Mesenchymal stem cell (in vitro differentiated cells and primary cell): ENCODE measurements around the gene NOTUM.

Experiments used
- DNase-seq: peaks from one replicate; pipeline ENCODE4 v3.0.0-alpha.2; 2013
- H2AFZ ChIP-seq: one replicate; pipeline ENCODE4 v1.6.1; 2013; ENCODE audit warnings: low read depth, mild to moderate bottlenecking, control low read depth, inconsistent platforms, low read length, moderate library complexity
- H2AK5ac ChIP-seq: 2 replicates; pipeline ENCODE4 v1.6.1; 2013; ENCODE audit warnings: low read length, moderate library complexity, mild to moderate bottlenecking, inconsistent platforms; ENCODE audit not compliant: severe bottlenecking
- H2BK120ac ChIP-seq: one replicate; pipeline ENCODE4 v1.6.1; 2013; ENCODE audit warnings: low read depth, mild to moderate bottlenecking, inconsistent platforms, low read length, moderate library complexity
- H2BK12ac ChIP-seq, 2 experiments: one replicate each; pipeline ENCODE4 v1.6.1; 2013; ENCODE audit warnings: inconsistent platforms in 2 of 2, low read length in 2 of 2, mild to moderate bottlenecking in 2 of 2, moderate library complexity in 2 of 2, control low read depth in 1 of 2
- H2BK15ac ChIP-seq: one replicate; pipeline ENCODE4 v1.6.1; 2013; ENCODE audit warnings: mild to moderate bottlenecking, low read depth, inconsistent platforms; ENCODE audit not compliant: poor library complexity, severe bottlenecking
- H2BK5ac ChIP-seq: 2 replicates; pipeline ENCODE4 v1.6.1; 2013; ENCODE audit warnings: low read depth, mild to moderate bottlenecking, low read length, control low read depth, inconsistent platforms; ENCODE audit not compliant: poor library complexity, severe bottlenecking
- H3K14ac ChIP-seq, 2 experiments: one replicate each; pipeline ENCODE4 v1.6.1; 2013; ENCODE audit warnings: inconsistent platforms in 2 of 2, low read length in 2 of 2, control low read depth in 1 of 2, mild to moderate bottlenecking in 1 of 2, moderate library complexity in 1 of 2
- H3K18ac ChIP-seq, 2 experiments: one replicate each; pipeline ENCODE4 v1.6.1; 2013; ENCODE audit warnings: inconsistent platforms in 2 of 2, low read length in 2 of 2, control low read depth in 1 of 2, low read depth in 1 of 2, mild to moderate bottlenecking in 1 of 2
- H3K23ac ChIP-seq, 2 experiments: one replicate each; pipeline ENCODE4 v1.6.1; 2013; ENCODE audit warnings: inconsistent platforms in 2 of 2, low read length in 2 of 2, mild to moderate bottlenecking in 2 of 2, moderate library complexity in 2 of 2, control low read depth in 1 of 2
- H3K27ac ChIP-seq: 2 replicates; pipeline ENCODE4 v1.5.1; 2013; ENCODE audit warnings: mild to moderate bottlenecking, moderate library complexity, low read length, control low read depth, inconsistent platforms; ENCODE audit not compliant: poor library complexity, severe bottlenecking
- H3K27me3 ChIP-seq, 2 experiments: 2 replicates each; pipeline versions ENCODE4 v1.6.1 to v1.7.0; 2013; ENCODE audit warnings: low read length in 2 of 2, mild to moderate bottlenecking in 2 of 2, moderate library complexity in 2 of 2, control low read depth in 1 of 2, inconsistent platforms in 1 of 2; ENCODE audit not compliant: control insufficient read depth in 1 of 2, insufficient read depth in 1 of 2
- H3K36me3 ChIP-seq, 2 experiments: 2 replicates each; pipeline versions ENCODE4 v1.6.1 to v1.7.0; 2013; ENCODE audit warnings: low read length in 2 of 2, control low read depth in 1 of 2, inconsistent platforms in 1 of 2, low read depth in 1 of 2, mild to moderate bottlenecking in 1 of 2; ENCODE audit not compliant: insufficient read depth in 2 of 2, control insufficient read depth in 1 of 2
- H3K4ac ChIP-seq, 2 experiments: one replicate each; pipeline ENCODE4 v1.6.1; 2013; ENCODE audit warnings: inconsistent platforms in 2 of 2, low read length in 2 of 2, mild to moderate bottlenecking in 2 of 2, moderate library complexity in 2 of 2, control low read depth in 1 of 2, low read depth in 1 of 2
- H3K4me1 ChIP-seq: 2 replicates; pipeline ENCODE4 v1.6.1; 2013; ENCODE audit warnings: low read depth, low read length, control low read depth; ENCODE audit not compliant: control insufficient read depth, insufficient read depth
- H3K4me2 ChIP-seq: 2 replicates; pipeline ENCODE4 v1.6.1; 2013; ENCODE audit warnings: low read length, mild to moderate bottlenecking, inconsistent platforms; ENCODE audit not compliant: poor library complexity, severe bottlenecking
- H3K4me3 ChIP-seq, 2 experiments: 2 replicates each; pipeline versions ENCODE4 v1.5.1 to v1.7.0; 2013; ENCODE audit warnings: low read length in 2 of 2, mild to moderate bottlenecking in 2 of 2, control low read depth in 1 of 2, low read depth in 1 of 2; ENCODE audit not compliant: insufficient read depth in 1 of 2
- H3K79me1 ChIP-seq: replicated peaks from 2 replicates; pipeline ENCODE4 v1.6.1; 2013; ENCODE audit warnings: mild to moderate bottlenecking, control low read depth, low read length, inconsistent platforms; ENCODE audit not compliant: poor library complexity, severe bottlenecking
- H3K9ac ChIP-seq: 2 replicates; pipeline ENCODE4 v1.7.0; 2013; ENCODE audit warnings: mild to moderate bottlenecking, low read length, moderate library complexity
- H3K9me3 ChIP-seq: 2 replicates; pipeline ENCODE4 v1.7.0; 2013; ENCODE audit warnings: mild to moderate bottlenecking, low read length; ENCODE audit not compliant: control insufficient read depth
- H4K8ac ChIP-seq: one replicate; pipeline ENCODE4 v1.6.1; 2013; ENCODE audit warnings: inconsistent platforms, mild to moderate bottlenecking, low read length, moderate library complexity
- H4K91ac ChIP-seq: one replicate; pipeline ENCODE4 v1.6.1; 2013; ENCODE audit warnings: mild to moderate bottlenecking, low read length, inconsistent platforms
- WGBS: methylation state at CpG from one replicate; pipeline ENCODE4 v1.1.7; 2013; ENCODE audit warnings: mixed read lengths; 5-methylcytosine and 5-hydroxymethylcytosine counted together

Gene NOTUM

GRCh38 chr17:81925860-81926450, 35.0 kb downstream of the NOTUM start:
- Histone ChIP-seq H2AFZ (no peak overlapping the region), H2BK12ac (peak overlapping the region; percentile 34 to 45), H3K23ac (peak overlapping the region in 1 of 2 experiments; percentile 78), H3K4me3 (peak overlapping the region; percentile 85 to 88), H3K18ac (peak overlapping the region; percentile 69 to 89), H3K27ac (peak overlapping the region; percentile 91), H4K91ac (peak overlapping the region; percentile 19), H3K36me3 (peaks cover 20 to 29% of the 10 kb centered on the region in 2 experiments), H3K9ac (peak overlapping the region; percentile 96), H2AK5ac (peak overlapping the region; percentile 64), H2BK120ac (no peak overlapping the region), H2BK15ac (no peak overlapping the region), H2BK5ac (peak overlapping the region; percentile 50), H3K4me2 (peak overlapping the region; percentile 88), H3K79me1 (peaks cover 6% of the 10 kb centered on the region), H3K9me3 (no peaks in the 10 kb centered on the region), H3K14ac (peak overlapping the region in 1 of 2 experiments; percentile 96), H3K27me3 (peaks cover 0 to 2% of the 10 kb centered on the region in 2 experiments), H3K4me1 (peaks cover 72% of the 10 kb centered on the region), H3K4ac (peak overlapping the region; percentile 37 to 54), H4K8ac (peak overlapping the region; percentile 5)
- 54% methylated on average over 8 of the region's 10 CpGs for WGBS
- DNase-seq, result no peak

- peak overlapping the region in 1 of 2 experiments; percentile 41 for H3K18ac ChIP-seq
- H2AFZ ChIP-seq, result no peak overlapping the region
- peak overlapping the region in 1 of 2 experiments; percentile 85 for H3K14ac ChIP-seq
- H3K4me2 ChIP-seq, result peak overlapping the region; percentile 20
- WGBS, result 54% methylated on average over 19 of the region's 21 CpGs
- H3K79me1 ChIP-seq, result peaks cover 10% of the 10 kb centered on the region
- peak overlapping the region; percentile 50 for H2AK5ac ChIP-seq
- H3K23ac ChIP-seq, result peak overlapping the region in 1 of 2 experiments; percentile 94
- no peak overlapping the region for H2BK5ac ChIP-seq
- H3K9ac ChIP-seq, result peak overlapping the region; percentile 75
- no peak for DNase-seq
- no peak overlapping the region for H2BK120ac ChIP-seq
- no peak overlapping the region for H3K4ac ChIP-seq
- H3K36me3 ChIP-seq, result peaks cover 30 to 36% of the 10 kb centered on the region in 2 experiments
- H3K4me1 ChIP-seq, result peaks cover 72% of the 10 kb centered on the region
- H3K9me3 ChIP-seq, result no peaks in the 10 kb centered on the region
- peak overlapping the region; percentile 72 for H4K91ac ChIP-seq
- peak overlapping the region; percentile 17 for H3K27ac ChIP-seq
- no peaks in the 10 kb centered on the region for H3K27me3 ChIP-seq
- no peak overlapping the region for H4K8ac ChIP-seq
- no peak overlapping the region for H2BK15ac ChIP-seq
- no peak overlapping the region for H3K4me3 ChIP-seq
- peak overlapping the region in 1 of 2 experiments; percentile 73 for H2BK12ac ChIP-seq
Measured at GRCh38 chr17:81924557-81925532, 36.1 kb downstream of the NOTUM start.

- peak overlapping the region; percentile 11 to 70 for H3K4me3 ChIP-seq
- H3K18ac ChIP-seq, result peak overlapping the region; percentile 69 to 89
- peaks cover 60% of the 10 kb centered on the region for H3K4me1 ChIP-seq
- peak overlapping the region; percentile 51 for H2BK120ac ChIP-seq
- H4K91ac ChIP-seq, result peak overlapping the region; percentile 58
- H4K8ac ChIP-seq, result peak overlapping the region; percentile 77
- H3K23ac ChIP-seq, result peak overlapping the region in 1 of 2 experiments; percentile 81
- peak overlapping the region; percentile 32 to 37 for H2BK12ac ChIP-seq
- peak overlapping the region; percentile 82 for H3K27ac ChIP-seq
- peak overlapping the region in 1 of 2 experiments; percentile 27 for H3K14ac ChIP-seq
- no peaks in the 10 kb centered on the region for H3K27me3 ChIP-seq
- H3K9me3 ChIP-seq, result no peaks in the 10 kb centered on the region
- H2AFZ ChIP-seq, result no peak overlapping the region
- H3K4me2 ChIP-seq, result peak overlapping the region; percentile 71
- DNase-seq, result peak; percentile 90
- peak overlapping the region; percentile 83 to 88 for H3K4ac ChIP-seq
- peaks cover 42 to 45% of the 10 kb centered on the region in 2 experiments for H3K36me3 ChIP-seq
- H2BK15ac ChIP-seq, result peak overlapping the region; percentile 31
- H2AK5ac ChIP-seq, result peak overlapping the region; percentile 34
- H3K9ac ChIP-seq, result peak overlapping the region; percentile 75
- WGBS, result 16% methylated on average over 32 of the region's 32 CpGs
- peaks cover 8% of the 10 kb centered on the region for H3K79me1 ChIP-seq
- peak overlapping the region; percentile 35 for H2BK5ac ChIP-seq
Measured at GRCh38 chr17:81923302-81924260, 37.4 kb downstream of the NOTUM start.
